PC-3 (cell line): ENCODE results near the gene IL13. TPM values are rescaled to one million over a fixed set of nuclear protein-coding genes. Genes with fewer than 3 reads are reported as not detected.

Experiments used
- ATAC-seq: fragments of 200-7000 bp; cut with Tn5 transposase; 2 replicates; pipeline ENCODE4 v1.9.1; 2020; ENCODE audit warnings: mild to moderate bottlenecking, moderate library complexity
- BruUV-seq: library from RNA; stranded (reverse); fragments of 400-500 nt; replicated peaks from 2 replicates; lab custom pipeline; 2021; lab: Mats Ljungman, UMichigan
- CTCF ChIA-PET: fragments of 300-600 bp; sonication (Branson Sonifier 250); formaldehyde crosslinking; loops from one replicate; lab custom pipeline; 2022; ENCODE audit warnings: antibody characterized with exemption; lab: Charles Lee
- POLR2A ChIA-PET: fragments of 300-600 bp; sonication (Branson Sonifier 250); formaldehyde crosslinking; loops from one replicate; lab custom pipeline; 2022; ENCODE audit warnings: antibody characterized with exemption; ENCODE audit not compliant: unreplicated experiment; lab: Charles Lee
- DNase-seq: peaks from one replicate; pipeline ENCODE4 v3.0.0-alpha.2; 2015
- H2AFZ ChIP-seq: fragments of 300-600 bp; sonication (generic); 2 replicates; pipeline ENCODE4 v1.6.0; 2016; ENCODE audit warnings: antibody characterized with exemption, low read length
- H3F3A ChIP-seq: fragments of 300-600 bp; sonication (generic); one replicate; pipeline ENCODE4 v1.6.0; 2017; ENCODE audit warnings: antibody characterized with exemption, low read length, control low read depth, mild to moderate bottlenecking; ENCODE audit not compliant: unreplicated experiment
- H3K27ac ChIP-seq: fragments of 300-600 bp; sonication (generic); 2 replicates; pipeline ENCODE4 v1.5.1; 2016; ENCODE audit warnings: mild to moderate bottlenecking, low read length
- H3K27me3 ChIP-seq: fragments of 300-600 bp; sonication (generic); 2 replicates; pipeline ENCODE4 v1.6.1; 2016; ENCODE audit warnings: low read length, mixed read lengths
- H3K36me3 ChIP-seq: fragments of 300-600 bp; sonication (generic); 2 replicates; pipeline ENCODE4 v1.6.1; 2016; ENCODE audit warnings: low read depth, mixed run types, low read length, mixed read lengths
- H3K4me1 ChIP-seq: fragments of 300-600 bp; sonication (generic); 2 replicates; pipeline ENCODE4 v1.5.1; 2016; ENCODE audit warnings: low read length; ENCODE audit not compliant: insufficient read depth
- H3K4me2 ChIP-seq: fragments of 300-600 bp; sonication (generic); 2 replicates; pipeline ENCODE4 v1.6.0; 2016; ENCODE audit warnings: low read length
- H3K4me3 ChIP-seq: fragments of 300-600 bp; sonication (generic); 2 replicates; pipeline ENCODE4 v1.5.1; 2016; ENCODE audit warnings: mild to moderate bottlenecking, low read length, mixed read lengths
- H3K79me2 ChIP-seq: fragments of 300-600 bp; sonication (generic); 2 replicates; pipeline ENCODE4 v1.6.1; 2017; ENCODE audit warnings: low read length, mixed read lengths
- H3K9ac ChIP-seq: fragments of 300-600 bp; sonication (generic); 2 replicates; pipeline ENCODE4 v1.6.0; 2016; ENCODE audit warnings: mild to moderate bottlenecking, low read length
- H3K9me2 ChIP-seq: fragments of 300-600 bp; sonication (generic); replicated peaks from 2 replicates; pipeline ENCODE4 v1.6.1; 2016; ENCODE audit warnings: mixed run types, low read length, mixed read lengths
- H3K9me3 ChIP-seq: fragments of 300-600 bp; sonication (generic); 2 replicates; pipeline ENCODE4 v1.6.1; 2016; ENCODE audit warnings: low read length, mixed read lengths
- H4K20me1 ChIP-seq: fragments of 300-600 bp; sonication (generic); 2 replicates; pipeline ENCODE4 v1.6.1; 2016; ENCODE audit warnings: low read length, mixed read lengths
- CTCF ChIP-seq: fragments of 300-600 bp; sonication (generic); conservative IDR thresholded peaks from 2 replicates; pipeline ENCODE4 v1.5.1; 2017; ENCODE audit warnings: antibody characterized with exemption, low read depth, mild to moderate bottlenecking, low read length
- EZH2 ChIP-seq: fragments of 300-600 bp; sonication (generic); IDR thresholded peaks from one replicate; pipeline ENCODE4 v1.6.1; 2017; ENCODE audit warnings: antibody characterized with exemption, mild to moderate bottlenecking, low read length; ENCODE audit not compliant: unreplicated experiment
- EZH2phosphoT487 ChIP-seq: fragments of 300-600 bp; sonication (generic); IDR thresholded peaks from 2 replicates; pipeline ENCODE4 v1.6.1; 2018; ENCODE audit warnings: mild to moderate bottlenecking, antibody characterized with exemption, low read length, borderline replicate concordance
- intact Hi-C: fragments of 100-400 bp; cut with micrococcal nuclease; formaldehyde crosslinking; loops from 2 replicates; pipeline ENCODE4 v1.9.0; 2023
- total RNA-seq: library from RNA; depleted of rRNA; stranded (reverse); fragments of >200 nt; gene quantifications from 2 replicates; pipeline ENCODE4 v1.2.3, GENCODE V29; 2014

The IL13 gene
- total RNA-seq, 1 experiment from 2014 or later = not detected

DNA sequence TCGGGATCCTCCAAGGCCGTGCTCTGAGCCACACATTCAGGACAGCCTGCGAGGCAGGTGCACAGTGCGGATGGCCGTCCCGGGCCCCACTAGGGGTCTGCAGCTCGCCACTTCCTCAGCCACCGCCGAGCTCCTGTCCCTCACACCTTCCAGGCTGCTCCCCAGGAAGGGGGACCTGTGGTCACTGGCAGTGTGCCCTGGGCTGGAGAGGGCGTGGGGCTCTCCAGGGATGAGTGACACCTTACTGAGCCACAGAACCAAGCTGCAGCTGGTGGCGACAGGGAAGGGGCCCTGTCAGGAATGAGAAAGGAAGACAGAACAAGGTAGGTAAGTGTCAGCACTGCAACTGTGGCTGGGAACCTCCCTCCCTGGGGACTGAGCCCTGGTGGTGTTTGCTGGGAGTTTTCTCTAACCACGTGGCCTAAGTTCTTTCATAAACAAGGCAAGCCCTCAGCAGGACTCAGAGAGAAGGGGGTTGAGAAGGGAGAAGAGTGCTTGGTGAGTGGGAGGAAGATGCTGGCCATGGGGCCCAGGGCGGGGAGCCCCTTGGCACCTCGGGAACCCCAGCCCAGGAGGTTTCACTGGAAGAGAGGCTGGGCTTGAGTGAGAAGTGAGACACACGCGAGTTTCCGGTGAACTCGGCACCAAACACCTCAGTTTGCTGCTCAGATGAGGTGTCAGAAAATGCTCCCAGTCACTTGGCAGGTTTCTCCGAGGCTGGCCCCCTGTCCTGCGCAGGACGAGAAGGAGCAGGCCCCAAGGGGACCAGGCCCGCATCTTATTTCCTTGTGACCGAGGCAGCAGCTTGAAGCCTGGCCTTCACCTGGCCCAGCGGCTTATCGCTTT is 5.2 kb downstream of the IL13 start:
- no peaks in the 10 kb centered on the region for H3K36me3 ChIP-seq
- no peaks in the 10 kb centered on the region for H3K9me2 ChIP-seq
- no peak for ATAC-seq
- H3K79me2 ChIP-seq = no peaks in the 10 kb centered on the region
- intact Hi-C loops = no loop called here
- no peak overlapping the region for H3K27ac ChIP-seq
- no peak overlapping the region for H3K4me2 ChIP-seq
- no peak overlapping the region for H2AFZ ChIP-seq
- H3K9me3 ChIP-seq = no peaks in the 10 kb centered on the region
- H3K4me3 ChIP-seq = no peak overlapping the region
- no peaks in the 10 kb centered on the region for H3K4me1 ChIP-seq
- ChIA-PET CTCF (no interaction called here), POLR2A (no interaction called here)
- H3K9ac ChIP-seq = no peak overlapping the region
- TF ChIP-seq EZH2phosphoT487 = no peak
- TF ChIP-seq EZH2 = no peak
- TF ChIP-seq CTCF = no peak
- BruUV-seq = no TSS peak
- H4K20me1 ChIP-seq = no peaks in the 10 kb centered on the region
- DNase-seq = no peak
- H3K27me3 ChIP-seq = no peaks in the 10 kb centered on the region
- no peaks in the 10 kb centered on the region for H3F3A ChIP-seq

- H2AFZ ChIP-seq = no peak overlapping the region
- no peaks in the 10 kb centered on the region for H3F3A ChIP-seq
- no peaks in the 10 kb centered on the region for H4K20me1 ChIP-seq
- CTCF ChIA-PET = no interaction called here
- no peak overlapping the region for H3K4me2 ChIP-seq
- BruUV-seq = no TSS peak
- H3K36me3 ChIP-seq = no peaks in the 10 kb centered on the region
- H3K27ac ChIP-seq = no peak overlapping the region
- DNase-seq (no peak), ATAC-seq (no peak)
- no peaks in the 10 kb centered on the region for H3K9me2 ChIP-seq
- TF ChIP-seq EZH2phosphoT487 (no peak), EZH2 (no peak), CTCF (no peak)
- intact Hi-C loops = no loop called here
- H3K4me1 ChIP-seq = no peaks in the 10 kb centered on the region
- no peaks in the 10 kb centered on the region for H3K27me3 ChIP-seq
- H3K79me2 ChIP-seq = no peaks in the 10 kb centered on the region
- POLR2A ChIA-PET = no interaction called here
- no peak overlapping the region for H3K4me3 ChIP-seq
- no peaks in the 10 kb centered on the region for H3K9me3 ChIP-seq
- no peak overlapping the region for H3K9ac ChIP-seq
Measured at GRCh38 chr5:132663771-132664695, 6.1 kb downstream of the IL13 start.
